MV-4-11 (cell line): ENCODE results near the gene CMTM7.
A peak's percentile ranks its signal among the peaks of the same experiment; 100 is the strongest.

Experiments
- DNase-seq: peaks from one replicate; lab custom pipeline; 2025; lab: John Stamatoyannopoulos, UW

CMTM7 gene

GRCh38 chr3:32414522-32415202, 23.0 kb downstream of the CMTM7 start:
- DNase-seq: no peak

- peak; percentile 65 for DNase-seq
These were observed 28.1 kb downstream of the CMTM7 start for GRCh38 chr3:32419742-32420125.

GRCh38 chr3:32420126-32421038, 28.7 kb downstream of the CMTM7 start:
- peak; percentile 50 for DNase-seq

GRCh38 chr3:32421185-32421584, 29.5 kb downstream of the CMTM7 start:
- DNase-seq: no peak

GRCh38 chr3:32421991-32422859, 30.6 kb downstream of the CMTM7 start:
- DNase-seq: peak; percentile 70

- DNase-seq: no peak
These were observed 31.3 kb downstream of the CMTM7 start for GRCh38 chr3:32422943-32423342.

- DNase-seq: no peak
These were observed 31.9 kb downstream of the CMTM7 start for GRCh38 chr3:32423534-32423933.

- DNase-seq: no peak
These were observed 32.4 kb downstream of the CMTM7 start for GRCh38 chr3:32423956-32424557.

- DNase-seq: no peak
These were observed 33.1 kb downstream of the CMTM7 start for GRCh38 chr3:32424581-32425250.

- DNase-seq: peak; percentile 47
These were observed 36.7 kb downstream of the CMTM7 start for GRCh38 chr3:32428092-32429068.

GRCh38 chr3:32430900-32431299, 39.2 kb downstream of the CMTM7 start:
- peak; percentile 27 for DNase-seq

GRCh38 chr3:32431481-32431880, 39.8 kb downstream of the CMTM7 start:
- no peak for DNase-seq

GRCh38 chr3:32432045-32432710, 40.5 kb downstream of the CMTM7 start:
- DNase-seq: no peak

GRCh38 chr3:32432711-32433530, 41.3 kb downstream of the CMTM7 start:
- DNase-seq: peak; percentile 68

- no peak for DNase-seq
These were observed 42.6 kb downstream of the CMTM7 start for GRCh38 chr3:32434206-32434605.

- no peak for DNase-seq
These were observed 44.5 kb downstream of the CMTM7 start for GRCh38 chr3:32435911-32436815.

- DNase-seq: no peak
These were observed 45.1 kb downstream of the CMTM7 start for GRCh38 chr3:32436816-32437189.

- no peak for DNase-seq
These were observed 46.2 kb downstream of the CMTM7 start for GRCh38 chr3:32437896-32438295.
